GM12872 (cell line): ENCODE data around the gene ATP10B.

Source experiments
- CTCF ChIP-seq: IDR thresholded peaks from 3 replicates; pipeline ENCODE4 v1.5.1; 2011; ENCODE audit warnings: low read depth, mild to moderate bottlenecking, low read length, moderate library complexity; ENCODE audit not compliant: insufficient read depth

ATP10B gene

DNA sequence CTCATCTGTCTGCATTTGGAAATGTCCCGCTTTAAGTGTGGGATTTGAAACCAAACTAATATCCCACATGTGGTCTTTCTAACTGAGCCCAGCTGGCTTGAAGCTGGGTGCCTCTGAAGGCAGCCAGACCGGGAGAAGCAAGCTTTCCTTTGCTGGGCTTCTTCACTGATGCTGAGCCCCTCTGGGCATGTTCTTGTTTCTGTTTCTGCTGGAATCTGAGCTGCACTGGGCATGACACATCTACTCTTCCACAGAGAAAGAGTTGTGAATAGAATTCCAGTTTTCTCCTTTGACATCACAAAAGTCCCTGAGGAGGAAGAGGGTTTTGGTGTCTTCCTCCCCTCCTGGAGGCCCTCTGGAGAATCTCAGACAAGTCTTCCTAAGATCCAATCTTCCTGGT, 179.5 kb downstream of the ATP10B start:
- TF ChIP-seq CTCF: no peak

DNA sequence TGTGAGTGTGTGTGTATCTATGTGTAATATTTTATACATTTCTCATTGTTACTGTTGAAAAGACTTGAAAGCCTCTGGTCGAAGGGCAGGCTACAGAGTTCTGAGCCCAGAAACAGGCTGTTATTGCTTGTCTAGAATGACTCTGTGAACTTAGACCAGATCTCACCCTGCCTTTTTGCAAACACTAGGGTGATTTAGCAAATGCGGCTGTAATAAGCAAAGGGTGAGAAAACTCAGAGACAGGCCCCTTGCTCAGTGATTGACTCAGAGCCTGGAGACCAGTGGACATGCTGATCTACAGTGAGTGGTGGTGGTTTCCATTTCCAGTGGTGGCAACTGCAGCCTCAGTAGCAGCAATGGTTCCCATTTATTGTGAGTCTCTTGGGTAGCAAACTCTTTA, 183.7 kb downstream of the ATP10B start:
- TF ChIP-seq CTCF: no peak

DNA sequence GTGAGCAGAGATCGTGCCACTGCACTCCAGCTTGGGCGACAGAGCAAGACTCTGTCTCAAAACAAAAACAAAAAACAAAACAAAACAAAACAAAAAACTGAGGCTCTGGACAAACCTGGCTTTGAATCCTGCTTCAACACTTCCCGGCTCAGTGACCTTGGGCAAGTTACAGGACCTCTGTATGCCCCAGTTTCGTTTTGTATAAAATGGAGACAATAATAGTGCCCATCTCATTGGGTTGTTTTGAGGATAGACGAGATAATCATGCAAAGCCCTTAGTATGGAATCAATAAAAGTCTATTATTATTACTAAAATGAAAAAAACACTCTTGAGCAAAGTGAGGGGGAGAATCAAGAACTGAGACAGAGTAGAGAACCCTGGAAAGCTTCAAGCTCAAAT, 184.9 kb downstream of the ATP10B start:
- TF ChIP-seq CTCF: no peak

- no peak for TF ChIP-seq CTCF
Observed at GRCh38 chr5:160665460-160665859, 186.6 kb downstream of the ATP10B start.

GRCh38 chr5:160660132-160660531, 191.9 kb downstream of the ATP10B start:
- TF ChIP-seq CTCF: no peak

DNA sequence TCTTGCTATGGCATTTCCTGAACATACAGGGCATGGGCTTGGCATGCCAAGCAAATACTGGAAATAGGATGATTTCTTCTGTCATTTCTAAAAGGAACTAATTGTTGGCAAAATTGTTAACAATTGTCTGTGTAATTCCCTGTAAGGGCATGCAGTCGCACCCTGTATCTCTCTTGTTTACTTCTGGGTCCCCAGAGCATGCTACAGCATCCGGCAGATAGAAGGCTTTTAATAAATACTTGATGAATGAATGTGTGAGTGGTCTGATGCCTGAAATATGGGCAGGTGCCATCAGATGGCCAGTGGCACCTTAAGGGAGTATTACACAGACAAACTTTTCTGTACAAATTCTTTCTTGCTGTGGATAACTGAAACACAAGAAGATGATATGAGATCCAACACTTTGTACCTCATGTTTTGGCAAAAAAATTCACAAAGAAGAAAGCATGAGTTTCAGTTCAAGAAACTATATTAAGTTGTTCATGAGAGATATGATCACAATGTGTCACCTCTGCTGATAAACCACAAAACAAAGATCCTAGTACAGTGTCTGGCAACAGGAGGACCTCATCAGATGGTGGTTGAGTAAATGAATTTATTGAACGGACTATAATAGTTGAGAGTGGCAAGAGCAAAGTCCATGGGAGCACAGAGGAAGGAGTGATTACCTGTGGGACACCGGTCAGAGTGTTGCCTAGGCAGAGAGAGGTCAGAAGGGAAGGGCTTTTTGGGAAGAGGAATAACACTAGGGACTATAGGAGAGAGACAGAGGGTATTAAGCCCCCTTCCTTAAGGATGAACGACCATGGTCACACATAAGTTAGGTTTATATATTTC, 194.2 kb downstream of the ATP10B start:
- TF ChIP-seq CTCF: no peak

DNA sequence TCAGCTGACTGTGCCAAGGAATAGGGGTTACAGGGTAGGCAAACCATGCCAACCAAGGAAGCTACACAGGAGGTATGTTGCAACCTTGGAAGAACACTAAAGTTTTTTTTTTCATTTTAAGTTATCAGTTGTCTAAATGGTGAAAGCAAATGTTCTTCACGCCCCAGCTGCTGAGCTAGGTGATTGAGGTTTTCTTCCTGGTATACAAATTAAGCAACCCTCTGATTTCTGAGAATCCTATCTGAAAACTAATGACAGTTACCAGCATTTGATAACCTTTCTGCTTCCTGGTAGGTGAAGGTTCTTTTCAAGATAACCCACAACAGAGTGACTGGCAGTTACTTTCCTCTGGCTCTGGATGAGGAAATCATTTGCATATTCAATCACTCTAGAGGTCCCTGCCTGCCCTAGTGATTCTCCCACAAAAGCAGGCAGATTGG, 194.9 kb downstream of the ATP10B start:
- no peak for TF ChIP-seq CTCF
